Endothelial cell of umbilical vein (primary cell): ENCODE results near the gene TENT4B.

Source experiments
- CTCF ChIP-seq, 2 donors: IDR thresholded peaks; 1 replicate in 1 of 2; 2 replicates in 1 of 2; pipeline ENCODE4 v1.5.1; 2011; ENCODE audit warnings: low read length in 2 of 2, mild to moderate bottlenecking in 2 of 2, moderate library complexity in 2 of 2, control low read depth in 1 of 2, inconsistent platforms in 1 of 2, low read depth in 1 of 2; ENCODE audit not compliant: insufficient read depth in 1 of 2; ENCODE audit errors: extremely low read depth in 1 of 2
- POLR2A ChIP-seq: IDR thresholded peaks from 2 replicates; pipeline ENCODE4 v1.6.1; 2012; ENCODE audit warnings: low read depth, mild to moderate bottlenecking, control low read depth, low read length
- POLR2AphosphoS5 ChIP-seq: IDR thresholded peaks from 2 replicates; pipeline ENCODE4 v1.6.1; 2012; ENCODE audit warnings: low read depth, mild to moderate bottlenecking, control low read depth, low read length, moderate library complexity; ENCODE audit not compliant: insufficient read depth

- TF ChIP-seq CTCF (IDR thresholded peaks at IDR 0.05; ENCODE audit: extremely low read depth in 1 of 2, insufficient read depth in 1 of 2, low read depth in 1 of 2, low read length in 2 of 2) (peak; percentile 71 to 80), POLR2A (no peak), POLR2AphosphoS5 (no peak)
Measured at GRCh38 chr16:50210266-50211038, 57.3 kb downstream of the TENT4B start.
